A549 (cell line): ENCODE data around the gene ALKAL2. TPM values are rescaled to one million over a fixed set of nuclear protein-coding genes. Genes with fewer than 3 reads are reported as not detected.

Experiments used
- ATAC-seq, 2 experiments: fragments of 200-7000 bp in 1 of 2; fragments of >200 bp in 1 of 2; cut with Nextera tagmentation in 1 of 2; cut with Tn5 transposase in 1 of 2; 3 replicates each; pipeline versions ENCODE4 v1.8.0 to v1.9.1; 2018 to 2020; ENCODE audit warnings: mild to moderate bottlenecking in 1 of 2, moderate library complexity in 1 of 2
- CTCF ChIA-PET: fragments of 300-600 bp; sonication (Branson Sonifier 250); formaldehyde crosslinking; extraction: SDS; loops from one replicate; lab custom pipeline; 2021; ENCODE audit warnings: antibody characterized with exemption, inconsistent platforms; lab: Yijun Ruan, JAX
- POLR2A ChIA-PET: fragments of 350-600 bp; formaldehyde crosslinking; extraction: SDS; loops from one replicate; lab custom pipeline; 2021; ENCODE audit warnings: antibody characterized with exemption, inconsistent platforms; lab: Yijun Ruan, JAX
- DNase-seq, 2 experiments: peaks; one replicate each; pipeline versions ENCODE4 v3.0.0 to v3.0.0-alpha.2; 2011 to 2016; ENCODE audit warnings: low read depth in 1 of 2, low spot score in 1 of 2
- FAIRE-seq: peaks from 2 replicates; lab custom pipeline; 2011; peaks lifted over from hg19 to GRCh38; lab: Jason Lieb, UNC
- H3K27ac ChIP-seq, 2 experiments: fragments of >200 bp; sonication (Bioruptor Twin); formaldehyde crosslinking; 3 replicates each; pipeline ENCODE4 v1.5.1; 2016 to 2017
- H3K4me1 ChIP-seq: fragments of >200 bp; sonication (Bioruptor Twin); formaldehyde crosslinking; 3 replicates; pipeline ENCODE4 v1.6.1; 2016
- H3K4me2 ChIP-seq: fragments of >200 bp; sonication (Bioruptor Twin); formaldehyde crosslinking; 3 replicates; pipeline ENCODE4 v1.6.1; 2016
- H3K4me3 ChIP-seq: fragments of >200 bp; sonication (Bioruptor Twin); formaldehyde crosslinking; 3 replicates; pipeline ENCODE4 v1.5.1; 2016
- H3K9me3 ChIP-seq: fragments of >200 bp; sonication (Bioruptor Twin); formaldehyde crosslinking; 3 replicates; pipeline ENCODE4 v1.6.1; 2016
- BCL3 ChIP-seq: fragments of >200 bp; sonication (Bioruptor Twin); formaldehyde crosslinking; IDR thresholded peaks from 3 replicates; pipeline ENCODE4 v1.6.1; 2016
- BHLHE40 ChIP-seq: IDR thresholded peaks from 2 replicates; pipeline ENCODE4 v1.6.1; 2012; ENCODE audit warnings: low read depth, low read length, inconsistent platforms
- CBX2 ChIP-seq: fragments of 200-600 bp; sonication (generic); IDR thresholded peaks from 2 replicates; pipeline ENCODE4 v1.6.1; 2016; ENCODE audit warnings: low read depth, mild to moderate bottlenecking, borderline replicate concordance
- CHD2 ChIP-seq: fragments of 150-350 bp; IDR thresholded peaks from 2 replicates; pipeline ENCODE4 v1.6.1; 2014; ENCODE audit warnings: low read length; ENCODE audit not compliant: partially characterized antibody
- E2F6 ChIP-seq: IDR thresholded peaks from 2 replicates; pipeline ENCODE4 v1.6.1; 2012; ENCODE audit warnings: low read depth, borderline replicate concordance
- EHF ChIP-seq: fragments of 250-450 bp; sonication (Bioruptor Pico); IDR thresholded peaks from 2 replicates; pipeline ENCODE4 v1.5.0; 2020; ENCODE audit warnings: mild to moderate bottlenecking
- EHMT2 ChIP-seq: fragments of 200-600 bp; sonication (generic); IDR thresholded peaks from 2 replicates; pipeline ENCODE4 v1.6.1; 2016; ENCODE audit warnings: antibody characterized with exemption, low read depth, mild to moderate bottlenecking, moderate library complexity
- GATA3 ChIP-seq: IDR thresholded peaks from 2 replicates; pipeline ENCODE4 v1.6.1; 2012; ENCODE audit warnings: borderline replicate concordance
- HES2 ChIP-seq: fragments of >200 bp; sonication (Bioruptor Twin); formaldehyde crosslinking; IDR thresholded peaks from 2 replicates; pipeline ENCODE4 v1.6.1; 2016
- JUNB ChIP-seq: fragments of >200 bp; sonication (Bioruptor Twin); formaldehyde crosslinking; IDR thresholded peaks from 2 replicates; pipeline ENCODE4 v1.6.1; 2016
- MAZ ChIP-seq: fragments of 150-350 bp; IDR thresholded peaks from 2 replicates; pipeline ENCODE4 v1.6.1; 2014; ENCODE audit warnings: antibody characterized with exemption, low read depth, low read length, borderline replicate concordance
- NPAS2 ChIP-seq: fragments of 250-450 bp; sonication (Bioruptor Pico); IDR thresholded peaks from 2 replicates; pipeline ENCODE4 v1.8.0; 2022; ENCODE audit warnings: mild to moderate bottlenecking, moderate library complexity, borderline replicate concordance
- NR3C1 ChIP-seq: fragments of >200 bp; sonication (Bioruptor Twin); formaldehyde crosslinking; IDR thresholded peaks from 3 replicates; pipeline ENCODE4 v1.6.1; 2017
- POLR2AphosphoS2 ChIP-seq: conservative IDR thresholded peaks from 2 replicates; pipeline ENCODE4 v1.6.1; 2012; ENCODE audit warnings: low read length, improper control_type of control experiment, inconsistent platforms
- RARB ChIP-seq: fragments of 250-450 bp; sonication (Bioruptor Pico); IDR thresholded peaks from 2 replicates; pipeline ENCODE4 v1.8.0; 2021; ENCODE audit warnings: mild to moderate bottlenecking, moderate library complexity
- RFX5 ChIP-seq: fragments of 450-650 bp; IDR thresholded peaks from 2 replicates; pipeline ENCODE4 v1.7.1; 2014; ENCODE audit warnings: antibody characterized with exemption, mild to moderate bottlenecking, moderate library complexity
- RNF2 ChIP-seq: fragments of 200-600 bp; sonication (generic); IDR thresholded peaks from 2 replicates; pipeline ENCODE4 v1.6.1; 2016; ENCODE audit warnings: low read depth, mild to moderate bottlenecking, antibody characterized with exemption, moderate library complexity, borderline replicate concordance
- SMC3 ChIP-seq: fragments of >200 bp; sonication (Bioruptor Twin); formaldehyde crosslinking; IDR thresholded peaks from 3 replicates; pipeline ENCODE4 v1.6.1; 2018; ENCODE audit warnings: inconsistent platforms
- TP53 ChIP-seq: fragments of 250-450 bp; sonication (Bioruptor Pico); IDR thresholded peaks from 2 replicates; pipeline ENCODE4 v1.5.0; 2021; ENCODE audit warnings: mild to moderate bottlenecking, moderate library complexity
- ZC3H11A ChIP-seq: fragments of 450-650 bp; IDR thresholded peaks from 2 replicates; pipeline ENCODE4 v1.6.1; 2014; ENCODE audit warnings: antibody characterized with exemption, mild to moderate bottlenecking
- ZFP36 ChIP-seq: fragments of 450-650 bp; IDR thresholded peaks from 2 replicates; pipeline ENCODE4 v1.6.1; 2014; ENCODE audit warnings: borderline replicate concordance; ENCODE audit not compliant: partially characterized antibody
- ZNF302 ChIP-seq: fragments of 250-450 bp; sonication (Bioruptor Pico); IDR thresholded peaks from 2 replicates; pipeline ENCODE4 v1.9.0; 2021; ENCODE audit warnings: inconsistent platforms, mild to moderate bottlenecking, moderate library complexity
- ZSCAN20 ChIP-seq: fragments of 250-450 bp; sonication (Bioruptor Pico); IDR thresholded peaks from 2 replicates; pipeline ENCODE4 v1.8.0; 2022; ENCODE audit warnings: mild to moderate bottlenecking, moderate library complexity
- WGBS: methylation state at CpG from one replicate; pipeline ENCODE4 v1.1.6; 2017; ENCODE audit errors: missing lambda C conversion rate; 5-methylcytosine and 5-hydroxymethylcytosine counted together
- polyA plus RNA-seq, 4 experiments: library from polyadenylated mRNA; depleted of rRNA in 3 of 4; stranded (reverse); fragments of >200 nt; fragmentation: RNase III in 1 of 4; extraction: RNeasy Plus Mini Kit Qiagen cat#74134 plus additional on column Dnase treatment in 1 of 4; gene quantifications; 2 replicates in 3 of 4; 3 replicates in 1 of 4; pipeline ENCODE4 v1.2.3, GENCODE V29; 2011 to 2017

ALKAL2 gene
- polyA plus RNA-seq, 2 of the 4 experiments (the other 2 are of a cell fraction), result not detected

GRCh38 chr2:319059-319600 lies 31.2 kb upstream of the ALKAL2 start:
- CTCF ChIA-PET, result interaction anchor here (0.6 kb wide), 1 partner anchor 1231 kb away, joined by 3 read pairs; no protein-coding TSS in a partner anchor
- Histone ChIP-seq H3K27ac (no peak overlapping the region), H3K4me3 (no peak overlapping the region)
- POLR2A ChIA-PET, result no interaction called here
- WGBS, result 77% methylated on average over 34 of the region's 34 CpGs
- TF ChIP-seq TP53 (CRISPR knock-in tag) (no peak), CHD2 (no peak)
- TF ChIP-seq, all 56 proteins: peak for 0
- Histone ChIP-seq H3K4me1 (no peaks in the 10 kb centered on the region), H3K4me2 (no peak overlapping the region), H3K9me3 (no peaks in the 10 kb centered on the region)
- DNase-seq (no peak), ATAC-seq (no peak), FAIRE-seq (no peak)

- no peak for DNase-seq
- ChIA-PET CTCF (interaction anchor here (1.3 kb wide), 1 partner anchor 12 kb away, joined by 3 read pairs; no protein-coding TSS in a partner anchor), POLR2A (no interaction called here)
- no peak for FAIRE-seq
- 46% methylated on average over 27 of the region's 27 CpGs for WGBS
- Histone ChIP-seq H3K27ac (no peak overlapping the region), H3K4me1 (no peaks in the 10 kb centered on the region), H3K4me3 (no peak overlapping the region), H3K9me3 (no peaks in the 10 kb centered on the region), H3K4me2 (no peak overlapping the region)
- TF ChIP-seq ZSCAN20 (CRISPR knock-in tag) (no peak), NPAS2 (CRISPR knock-in tag) (no peak), CHD2 (no peak), SMC3 (no peak), HES2 (no peak), BCL3 (no peak), BHLHE40 (no peak), RFX5 (no peak), POLR2AphosphoS2 (no peak), E2F6 (no peak), EHMT2 (no peak), RARB (no peak), CBX2 (no peak), ZFP36 (no peak), MAZ (no peak), EHF (CRISPR knock-in tag) (no peak), TP53 (CRISPR knock-in tag) (no peak)
- ATAC-seq, result no peak
These were observed 29.9 kb upstream of the ALKAL2 start for GRCh38 chr2:317501-318424.

GRCh38 chr2:316381-316780 lies 28.5 kb upstream of the ALKAL2 start:
- H3K9me3 ChIP-seq, result no peaks in the 10 kb centered on the region
- TF ChIP-seq NR3C1 (no peak), BCL3 (no peak), HES2 (no peak), ZC3H11A (no peak), GATA3 (no peak), CHD2 (no peak), RNF2 (no peak), NPAS2 (CRISPR knock-in tag) (no peak), ZNF302 (CRISPR knock-in tag) (no peak), JUNB (no peak)
- H3K4me2 ChIP-seq, result no peak overlapping the region
- ATAC-seq (no peak), DNase-seq (no peak), FAIRE-seq (no peak)
- H3K4me3 ChIP-seq, result no peak overlapping the region
- WGBS, result 66% methylated on average over 12 of the region's 12 CpGs
- no peaks in the 10 kb centered on the region for H3K4me1 ChIP-seq
- ChIA-PET POLR2A (no interaction called here), CTCF (interaction anchor here (0.6 kb wide), 1 partner anchor 34 kb away, joined by 3 read pairs; no protein-coding TSS in a partner anchor)
- H3K27ac ChIP-seq, result no peak overlapping the region
